HepG2 (cell line): ENCODE data around the gene BUB1. TPM values are rescaled to one million over a fixed set of nuclear protein-coding genes. Genes with fewer than 3 reads are reported as not detected.
A peak's percentile ranks its signal among the peaks of the same experiment; 100 is the strongest.

Experiments
- ATAC-seq: fragments of 200-7000 bp; cut with Tn5 transposase; 3 replicates; pipeline ENCODE4 v1.9.1; 2020; ENCODE audit warnings: mild to moderate bottlenecking, moderate library complexity
- BruUV-seq: library from RNA; stranded (reverse); fragments of 400-500 nt; replicated peaks from 2 replicates; lab custom pipeline; 2021; lab: Mats Ljungman, UMichigan
- CTCF ChIA-PET: fragments of 300-600 bp; formaldehyde crosslinking; extraction: SDS; loops from one replicate; lab custom pipeline; 2021; ENCODE audit warnings: low total read pairs, inconsistent platforms, low intra/inter-chr PET ratio; lab: Yijun Ruan, JAX
- POLR2A ChIA-PET: fragments of 350-600 bp; sonication (Branson Sonifier 250); formaldehyde crosslinking; loops from one replicate; lab custom pipeline; 2020; ENCODE audit warnings: antibody characterized with exemption, inconsistent platforms; lab: Yijun Ruan, JAX
- DNase-seq: peaks from one replicate; pipeline ENCODE4 v3.0.0-alpha.2; 2015; ENCODE audit warnings: low spot score
- FAIRE-seq: peaks from 3 replicates; lab custom pipeline; 2011; peaks lifted over from hg19 to GRCh38; lab: Jason Lieb, UNC
- H2AFZ ChIP-seq: one replicate; pipeline ENCODE4 v1.6.1; 2011; ENCODE audit warnings: low read length, inconsistent platforms
- H3K27ac ChIP-seq: fragments of 300-600 bp; 3 replicates; pipeline ENCODE4 v1.8.0; 2011; ENCODE audit warnings: mixed run types, mild to moderate bottlenecking, mixed read lengths, low read length, inconsistent platforms; ENCODE audit not compliant: insufficient read depth; ENCODE audit errors: extremely low read length
- H3K27me3 ChIP-seq, 2 experiments: fragments of 200-600 bp in 1 of 2; 2 replicates in 1 of 2; 3 replicates in 1 of 2; pipeline versions ENCODE4 v1.6.0 to v1.8.0; 2011; ENCODE audit warnings: low read length in 2 of 2, mild to moderate bottlenecking in 2 of 2, moderate library complexity in 2 of 2, inconsistent platforms in 1 of 2; ENCODE audit not compliant: insufficient read depth in 2 of 2, control insufficient read depth in 1 of 2
- H3K36me3 ChIP-seq, 2 experiments: fragments of 200-600 bp in 1 of 2; replicated peaks in 1 of 2; 2 replicates in 1 of 2; 3 replicates in 1 of 2; pipeline versions ENCODE4 v1.5.1 to v1.8.0; 2011; ENCODE audit warnings: low read length in 2 of 2, inconsistent platforms in 1 of 2; ENCODE audit not compliant: insufficient read depth in 2 of 2, control insufficient read depth in 1 of 2
- H3K4me1 ChIP-seq: 2 replicates; pipeline ENCODE4 v1.5.1; 2012; ENCODE audit warnings: low read length, inconsistent platforms; ENCODE audit not compliant: insufficient read depth
- H3K4me2 ChIP-seq: 2 replicates; pipeline ENCODE4 v1.6.0; 2011; ENCODE audit warnings: low read depth, low read length, inconsistent platforms
- H3K4me3 ChIP-seq, 3 experiments: fragments of 200-600 bp in 1 of 3; sonication (generic), shearing (Covaris generic) in 1 of 3; replicated peaks in 1 of 3; 2 replicates each; pipeline ENCODE4 v1.5.1; 2011 to 2016; ENCODE audit warnings: low read length in 3 of 3, inconsistent platforms in 2 of 3, low read depth in 2 of 3, mild to moderate bottlenecking in 2 of 3, control low read depth in 1 of 3, mixed read lengths in 1 of 3; ENCODE audit not compliant: insufficient read depth in 1 of 3
- H3K79me2 ChIP-seq: one replicate; pipeline ENCODE4 v1.6.1; 2011; ENCODE audit warnings: low read length, inconsistent platforms; ENCODE audit not compliant: insufficient read depth
- H3K9ac ChIP-seq: 2 replicates; pipeline ENCODE4 v1.6.0; 2011; ENCODE audit warnings: mild to moderate bottlenecking, low read depth, low read length, inconsistent platforms; ENCODE audit not compliant: insufficient read depth
- H3K9me3 ChIP-seq: 2 replicates; pipeline ENCODE4 v1.5.1; 2012; ENCODE audit warnings: mild to moderate bottlenecking, low read length
- H4K20me1 ChIP-seq: 2 replicates; pipeline ENCODE4 v1.6.0; 2011; ENCODE audit warnings: inconsistent platforms, mild to moderate bottlenecking, low read length, moderate library complexity; ENCODE audit not compliant: insufficient read depth
- HNF4A ChIP-seq: sonication (generic); formaldehyde crosslinking; IDR thresholded peaks from 2 replicates; pipeline ENCODE4 v1.4.0; 2020; ENCODE audit warnings: missing genetic modification reagents
- MBNL3 ChIP-seq: fragments of 250-450 bp; sonication (Bioruptor Pico); conservative IDR thresholded peaks from 2 replicates; pipeline ENCODE4 v1.8.0; 2022; ENCODE audit warnings: mild to moderate bottlenecking, inconsistent platforms
- ZFYVE20 ChIP-seq: sonication (generic); formaldehyde crosslinking; IDR thresholded peaks from 2 replicates; pipeline ENCODE4 v1.8.0; 2023; ENCODE audit warnings: low read depth, mild to moderate bottlenecking, moderate library complexity, missing genetic modification reagents, borderline replicate concordance
- ZNF543 ChIP-seq: sonication (generic); formaldehyde crosslinking; IDR thresholded peaks from 2 replicates; pipeline ENCODE4 v1.4.0; 2020; ENCODE audit warnings: mild to moderate bottlenecking, missing genetic modification reagents
- ZNF550 ChIP-seq: sonication (generic); formaldehyde crosslinking; IDR thresholded peaks from 2 replicates; pipeline ENCODE4 v1.4.0; 2020; ENCODE audit warnings: mild to moderate bottlenecking, missing genetic modification reagents, borderline replicate concordance
- ZNF782 ChIP-seq: sonication (generic); formaldehyde crosslinking; IDR thresholded peaks from 2 replicates; pipeline ENCODE4 v1.4.0; 2020; ENCODE audit warnings: missing genetic modification reagents, mild to moderate bottlenecking, borderline replicate concordance
- ZSCAN30 ChIP-seq: sonication (generic); formaldehyde crosslinking; IDR thresholded peaks from 2 replicates; pipeline ENCODE4 v1.5.0; 2020; ENCODE audit warnings: mild to moderate bottlenecking, missing genetic modification reagents
- WGBS: methylation state at CpG from one replicate; pipeline ENCODE4 v1.1.6; 2017; ENCODE audit warnings: low lambda C conversion rate; 5-methylcytosine and 5-hydroxymethylcytosine counted together
- in situ Hi-C: cut with HindIII; loops from 2 replicates; pipeline ENCODE4 v1.10.0; 2017; ENCODE audit warnings: low pct_unique_long_range_greater_than_20kb; ENCODE audit not compliant: extremely low pct_ligation_motif_present
- intact Hi-C: fragments of 100-400 bp; cut with micrococcal nuclease; formaldehyde crosslinking; loops from one replicate; pipeline ENCODE4 v1.10.0; 2022; ENCODE audit not compliant: unreplicated experiment
- polyA plus RNA-seq, 8 experiments: library from polyadenylated mRNA; depleted of rRNA in 3 of 8; stranded (reverse) in 7 of 8; unstranded in 1 of 8; fragments of >200 nt; fragmentation: Illumina TruSeq in 4 of 8; extraction: Trizol in 4 of 8; gene quantifications; 2 replicates each; pipeline versions ENCODE4 v1.2.1 to v1.2.3, GENCODE V29; 2011 to 2016; ENCODE audit warnings: low read depth in 4 of 8, missing spikeins in 1 of 8, mixed read lengths in 1 of 8; ENCODE audit not compliant: insufficient read depth in 1 of 8
- total RNA-seq, 5 experiments: library from RNA; depleted of rRNA; stranded (reverse); fragments of >200 nt; fragmentation: Illumina TruSeq; extraction: Trizol; gene quantifications; 2 replicates each; pipeline ENCODE4 v1.2.3, GENCODE V29; 2016; ENCODE audit warnings: low read depth in 1 of 5
- TF ChIP-seq, protein P1 (sequence below): sonication (generic); formaldehyde crosslinking; IDR thresholded peaks from 2 replicates; pipeline ENCODE4 v1.4.0; 2020; ENCODE audit warnings: missing genetic modification reagents
- TF ChIP-seq, protein P2 (sequence below): sonication (generic); formaldehyde crosslinking; IDR thresholded peaks from 2 replicates; pipeline ENCODE4 v1.8.0; 2022; ENCODE audit warnings: missing genetic modification reagents, mild to moderate bottlenecking, borderline replicate concordance
- TF ChIP-seq, protein P3 (sequence below): sonication (generic); formaldehyde crosslinking; IDR thresholded peaks from 2 replicates; pipeline ENCODE4 v1.5.1; 2020; ENCODE audit warnings: mild to moderate bottlenecking, missing genetic modification reagents, moderate library complexity
- TF ChIP-seq, protein P4 (sequence below): sonication (generic); formaldehyde crosslinking; IDR thresholded peaks from 2 replicates; pipeline ENCODE4; 2020; ENCODE audit warnings: missing genetic modification reagents, mild to moderate bottlenecking, borderline replicate concordance

The BUB1 gene
- total and polyA plus RNA-seq, 2 of the 13 experiments (the other 11 are each of a cell fraction or from before 2014, with no cell fraction given), result 27.8 to 52.6 TPM

DNA sequence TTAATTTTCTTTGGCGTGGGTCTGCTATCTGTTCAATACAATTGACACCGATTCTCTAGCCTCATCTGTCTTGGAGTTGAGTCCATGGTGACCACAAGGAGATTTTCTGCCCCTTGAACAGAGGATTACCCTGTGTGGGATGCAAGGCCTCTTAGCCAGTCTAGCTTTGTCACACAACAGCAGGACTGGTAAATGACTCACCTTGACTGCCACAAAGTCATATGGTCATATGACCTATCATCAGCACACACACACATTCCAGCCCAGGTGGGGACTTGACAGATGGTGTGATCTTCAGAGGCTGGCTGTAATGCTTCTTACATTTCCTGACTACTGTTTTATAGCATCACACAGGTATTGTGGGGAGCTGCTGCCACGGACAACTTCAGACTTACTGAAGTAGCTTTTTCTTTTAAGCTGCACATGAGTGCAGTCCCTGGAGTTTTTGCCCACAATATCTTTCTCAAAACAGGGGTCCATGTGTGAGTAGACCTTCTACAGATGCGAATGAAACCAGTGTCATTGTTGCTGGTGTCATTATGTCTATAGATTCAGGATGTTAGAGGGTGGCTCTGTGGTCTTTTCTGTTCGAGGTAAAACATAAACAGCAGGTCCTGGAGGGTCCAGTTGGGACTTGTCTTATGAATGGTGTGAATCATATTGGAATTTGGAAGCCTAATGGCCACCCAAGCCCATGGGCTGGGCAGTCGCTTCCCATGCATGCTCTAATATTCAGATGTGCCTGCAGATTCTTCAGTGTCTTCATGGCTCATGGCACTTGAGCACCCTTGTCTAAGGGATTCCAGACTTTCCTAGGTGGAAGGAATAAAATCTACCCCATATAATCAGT, 35.9 kb upstream of the BUB1 start:
- no peak overlapping the region for H3K27ac ChIP-seq
- intact Hi-C loops (no loop called here), in situ Hi-C loops (no loop called here)
- ATAC-seq (no peak; the same call in 2 of the 3 replicates), DNase-seq (peak; percentile 22), FAIRE-seq (no peak)
- H3K9me3 ChIP-seq, result no peaks in the 10 kb centered on the region
- no peak overlapping the region for H2AFZ ChIP-seq
- H3K79me2 ChIP-seq, result no peaks in the 10 kb centered on the region
- H4K20me1 ChIP-seq, result no peaks in the 10 kb centered on the region
- no peak overlapping the region for H3K9ac ChIP-seq
- ChIA-PET CTCF (no interaction called here), POLR2A (no interaction called here)
- H3K27me3 ChIP-seq, result peaks cover 8 to 26% of the 10 kb centered on the region in 2 experiments; a peak in 4 of 5 replicates
- no peaks in the 10 kb centered on the region for H3K4me1 ChIP-seq
- H3K36me3 ChIP-seq, result no peaks in the 10 kb centered on the region
- BruUV-seq, result no TSS peak
- no peak overlapping the region for H3K4me3 ChIP-seq
- H3K4me2 ChIP-seq, result no peak overlapping the region
- 9% methylated on average over 6 of the region's 6 CpGs for WGBS
- TF ChIP-seq, protein P1, sequence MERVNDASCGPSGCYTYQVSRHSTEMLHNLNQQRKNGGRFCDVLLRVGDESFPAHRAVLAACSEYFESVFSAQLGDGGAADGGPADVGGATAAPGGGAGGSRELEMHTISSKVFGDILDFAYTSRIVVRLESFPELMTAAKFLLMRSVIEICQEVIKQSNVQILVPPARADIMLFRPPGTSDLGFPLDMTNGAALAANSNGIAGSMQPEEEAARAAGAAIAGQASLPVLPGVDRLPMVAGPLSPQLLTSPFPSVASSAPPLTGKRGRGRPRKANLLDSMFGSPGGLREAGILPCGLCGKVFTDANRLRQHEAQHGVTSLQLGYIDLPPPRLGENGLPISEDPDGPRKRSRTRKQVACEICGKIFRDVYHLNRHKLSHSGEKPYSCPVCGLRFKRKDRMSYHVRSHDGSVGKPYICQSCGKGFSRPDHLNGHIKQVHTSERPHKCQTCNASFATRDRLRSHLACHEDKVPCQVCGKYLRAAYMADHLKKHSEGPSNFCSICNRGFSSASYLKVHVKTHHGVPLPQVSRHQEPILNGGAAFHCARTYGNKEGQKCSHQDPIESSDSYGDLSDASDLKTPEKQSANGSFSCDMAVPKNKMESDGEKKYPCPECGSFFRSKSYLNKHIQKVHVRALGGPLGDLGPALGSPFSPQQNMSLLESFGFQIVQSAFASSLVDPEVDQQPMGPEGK (CRISPR knock-in tag), result no peak
- TF ChIP-seq ZNF550 (CRISPR knock-in tag) (no peak), ZNF782 (CRISPR knock-in tag) (no peak), ZSCAN30 (CRISPR knock-in tag) (no peak), ZNF543 (no peak), MBNL3 (no peak), HNF4A (no peak), ZFYVE20 (CRISPR knock-in tag) (no peak)
- TF ChIP-seq, protein P2, sequence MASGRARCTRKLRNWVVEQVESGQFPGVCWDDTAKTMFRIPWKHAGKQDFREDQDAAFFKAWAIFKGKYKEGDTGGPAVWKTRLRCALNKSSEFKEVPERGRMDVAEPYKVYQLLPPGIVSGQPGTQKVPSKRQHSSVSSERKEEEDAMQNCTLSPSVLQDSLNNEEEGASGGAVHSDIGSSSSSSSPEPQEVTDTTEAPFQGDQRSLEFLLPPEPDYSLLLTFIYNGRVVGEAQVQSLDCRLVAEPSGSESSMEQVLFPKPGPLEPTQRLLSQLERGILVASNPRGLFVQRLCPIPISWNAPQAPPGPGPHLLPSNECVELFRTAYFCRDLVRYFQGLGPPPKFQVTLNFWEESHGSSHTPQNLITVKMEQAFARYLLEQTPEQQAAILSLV (CRISPR knock-in tag), result no peak
- TF ChIP-seq, protein P3, sequence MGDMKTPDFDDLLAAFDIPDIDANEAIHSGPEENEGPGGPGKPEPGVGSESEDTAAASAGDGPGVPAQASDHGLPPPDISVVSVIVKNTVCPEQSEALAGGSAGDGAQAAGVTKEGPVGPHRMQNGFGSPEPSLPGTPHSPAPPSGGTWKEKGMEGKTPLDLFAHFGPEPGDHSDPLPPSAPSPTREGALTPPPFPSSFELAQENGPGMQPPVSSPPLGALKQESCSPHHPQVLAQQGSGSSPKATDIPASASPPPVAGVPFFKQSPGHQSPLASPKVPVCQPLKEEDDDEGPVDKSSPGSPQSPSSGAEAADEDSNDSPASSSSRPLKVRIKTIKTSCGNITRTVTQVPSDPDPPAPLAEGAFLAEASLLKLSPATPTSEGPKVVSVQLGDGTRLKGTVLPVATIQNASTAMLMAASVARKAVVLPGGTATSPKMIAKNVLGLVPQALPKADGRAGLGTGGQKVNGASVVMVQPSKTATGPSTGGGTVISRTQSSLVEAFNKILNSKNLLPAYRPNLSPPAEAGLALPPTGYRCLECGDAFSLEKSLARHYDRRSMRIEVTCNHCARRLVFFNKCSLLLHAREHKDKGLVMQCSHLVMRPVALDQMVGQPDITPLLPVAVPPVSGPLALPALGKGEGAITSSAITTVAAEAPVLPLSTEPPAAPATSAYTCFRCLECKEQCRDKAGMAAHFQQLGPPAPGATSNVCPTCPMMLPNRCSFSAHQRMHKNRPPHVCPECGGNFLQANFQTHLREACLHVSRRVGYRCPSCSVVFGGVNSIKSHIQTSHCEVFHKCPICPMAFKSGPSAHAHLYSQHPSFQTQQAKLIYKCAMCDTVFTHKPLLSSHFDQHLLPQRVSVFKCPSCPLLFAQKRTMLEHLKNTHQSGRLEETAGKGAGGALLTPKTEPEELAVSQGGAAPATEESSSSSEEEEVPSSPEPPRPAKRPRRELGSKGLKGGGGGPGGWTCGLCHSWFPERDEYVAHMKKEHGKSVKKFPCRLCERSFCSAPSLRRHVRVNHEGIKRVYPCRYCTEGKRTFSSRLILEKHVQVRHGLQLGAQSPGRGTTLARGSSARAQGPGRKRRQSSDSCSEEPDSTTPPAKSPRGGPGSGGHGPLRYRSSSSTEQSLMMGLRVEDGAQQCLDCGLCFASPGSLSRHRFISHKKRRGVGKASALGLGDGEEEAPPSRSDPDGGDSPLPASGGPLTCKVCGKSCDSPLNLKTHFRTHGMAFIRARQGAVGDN (CRISPR knock-in tag), result no peak
- TF ChIP-seq, protein P4, sequence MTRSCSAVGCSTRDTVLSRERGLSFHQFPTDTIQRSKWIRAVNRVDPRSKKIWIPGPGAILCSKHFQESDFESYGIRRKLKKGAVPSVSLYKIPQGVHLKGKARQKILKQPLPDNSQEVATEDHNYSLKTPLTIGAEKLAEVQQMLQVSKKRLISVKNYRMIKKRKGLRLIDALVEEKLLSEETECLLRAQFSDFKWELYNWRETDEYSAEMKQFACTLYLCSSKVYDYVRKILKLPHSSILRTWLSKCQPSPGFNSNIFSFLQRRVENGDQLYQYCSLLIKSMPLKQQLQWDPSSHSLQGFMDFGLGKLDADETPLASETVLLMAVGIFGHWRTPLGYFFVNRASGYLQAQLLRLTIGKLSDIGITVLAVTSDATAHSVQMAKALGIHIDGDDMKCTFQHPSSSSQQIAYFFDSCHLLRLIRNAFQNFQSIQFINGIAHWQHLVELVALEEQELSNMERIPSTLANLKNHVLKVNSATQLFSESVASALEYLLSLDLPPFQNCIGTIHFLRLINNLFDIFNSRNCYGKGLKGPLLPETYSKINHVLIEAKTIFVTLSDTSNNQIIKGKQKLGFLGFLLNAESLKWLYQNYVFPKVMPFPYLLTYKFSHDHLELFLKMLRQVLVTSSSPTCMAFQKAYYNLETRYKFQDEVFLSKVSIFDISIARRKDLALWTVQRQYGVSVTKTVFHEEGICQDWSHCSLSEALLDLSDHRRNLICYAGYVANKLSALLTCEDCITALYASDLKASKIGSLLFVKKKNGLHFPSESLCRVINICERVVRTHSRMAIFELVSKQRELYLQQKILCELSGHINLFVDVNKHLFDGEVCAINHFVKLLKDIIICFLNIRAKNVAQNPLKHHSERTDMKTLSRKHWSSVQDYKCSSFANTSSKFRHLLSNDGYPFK, result no peak
